SJCRH30 (cell line): ENCODE measurements around the gene TRIM67. TPM values are rescaled to one million over a fixed set of nuclear protein-coding genes. Genes with fewer than 3 reads are reported as not detected.

Source experiments
- total RNA-seq: library from RNA; depleted of rRNA; stranded (reverse); fragments of >200 nt; shearing (Covaris generic); gene quantifications from 2 replicates; pipeline ENCODE4 v1.2.3, GENCODE V29; 2014; rRNA removed

TRIM67 gene
- total RNA-seq, 1 experiment from 2014 or later: not detected

Other genes with a start within 250 kb of the TRIM67 start
- gene TTC13, start 183.2 kb upstream of the TRIM67 start, total RNA-seq: 13.9 and 16.4 TPM in 2 replicates
- 33.0 and 38.6 TPM in 2 replicates for gene ARV1, start 183.0 kb upstream of the TRIM67 start, total RNA-seq
- 41.8 and 49.3 TPM in 2 replicates for gene FAM89A, start 121.8 kb upstream of the TRIM67 start, total RNA-seq
- gene GNPAT, start 79.2 kb downstream of the TRIM67 start, total RNA-seq: 88.5 and 90.8 TPM in 2 replicates
- 13.4 and 15.0 TPM in 2 replicates for gene EXOC8, start 175.8 kb downstream of the TRIM67 start, total RNA-seq
- gene SPRTN, start 176.2 kb downstream of the TRIM67 start, total RNA-seq: 21.5 and 22.5 TPM in 2 replicates